HCT116 (cell line): ENCODE data around the gene GNA12. TPM values are rescaled to one million over a fixed set of nuclear protein-coding genes. Genes with fewer than 3 reads are reported as not detected.
"Not testable (repeated sequence)": the region's sequence is repeated elsewhere in the genome, so short reads cannot be mapped to it uniquely, and the experiment has no call there.

ENCODE experiments used
- ATAC-seq: fragments of 200-7000 bp; cut with Tn5 transposase; 2 replicates; pipeline ENCODE4 v1.9.1; 2020; ENCODE audit warnings: mild to moderate bottlenecking, moderate library complexity
- BruUV-seq: library from RNA; stranded (reverse); fragments of 400-500 nt; replicated peaks from 2 replicates; lab custom pipeline; 2021; lab: Mats Ljungman, UMichigan
- CTCF ChIA-PET: fragments of 300-600 bp; sonication (Branson Sonifier 250); formaldehyde crosslinking; loops from one replicate; lab custom pipeline; 2021; ENCODE audit warnings: antibody characterized with exemption; lab: Charles Lee
- POLR2A ChIA-PET: fragments of 300-600, 350-600 bp; sonication (Branson Sonifier 250); formaldehyde crosslinking; loops from one replicate; lab custom pipeline; 2021; ENCODE audit warnings: antibody characterized with exemption; lab: Charles Lee
- RAD21 ChIA-PET, 2 experiments: fragments of 300-600 bp; sonication (Branson Sonifier 250); formaldehyde crosslinking; loops; one replicate each; lab custom pipeline; 2023; ENCODE audit warnings: low total read pairs in 2 of 2; ENCODE audit not compliant: uncharacterized antibody in 2 of 2, unreplicated experiment in 2 of 2, low non-redundant PET in 1 of 2; lab: Charles Lee
- DNase-seq: peaks from one replicate; pipeline ENCODE4 v3.0.0-alpha.2; 2010; ENCODE audit warnings: low read depth, low spot score
- H2AFZ ChIP-seq: fragments of 200-600 bp; shearing (Covaris generic), sonication (generic); 2 replicates; pipeline ENCODE4 v1.6.1; 2017; ENCODE audit warnings: low read depth, mixed run types, mixed read lengths, antibody characterized with exemption, low read length; ENCODE audit not compliant: poor library complexity, severe bottlenecking
- H3K27ac ChIP-seq: 2 replicates; pipeline ENCODE4 v1.5.1; 2012; ENCODE audit warnings: low read depth, low read length
- H3K27me3 ChIP-seq: fragments of 200-600 bp; sonication (generic); 2 replicates; pipeline ENCODE4 v1.6.1; 2016; ENCODE audit warnings: mixed run types, low read length, mixed read lengths; ENCODE audit not compliant: insufficient read depth
- H3K36me3 ChIP-seq, 2 experiments: fragments of 200-500 bp in 1 of 2; fragments of 200-600 bp in 1 of 2; sonication (Bioruptor generic) in 1 of 2; sonication (generic) in 1 of 2; 2 replicates each; pipeline versions ENCODE4 v1.5.1 to v1.6.1; 2014 to 2016; ENCODE audit warnings: low read length in 2 of 2, inconsistent platforms in 1 of 2, mixed read lengths in 1 of 2, mixed run types in 1 of 2; ENCODE audit not compliant: insufficient read depth in 2 of 2, control insufficient read depth in 1 of 2
- H3K4me1 ChIP-seq, 2 experiments: fragments of 200-600 bp in 1 of 2; sonication (generic) in 1 of 2; 2 replicates each; pipeline versions ENCODE4 v1.5.1 to v1.6.1; 2012 to 2017; ENCODE audit warnings: low read length in 2 of 2, inconsistent platforms in 1 of 2, mild to moderate bottlenecking in 1 of 2, mixed read lengths in 1 of 2, mixed run types in 1 of 2, moderate library complexity in 1 of 2; ENCODE audit not compliant: insufficient read depth in 2 of 2, control insufficient read depth in 1 of 2
- H3K4me2 ChIP-seq: fragments of 200-600 bp; sonication (generic); 2 replicates; pipeline ENCODE4 v1.6.1; 2017; ENCODE audit warnings: mixed run types, low read length, mixed read lengths
- H3K4me3 ChIP-seq, 2 experiments: fragments of 200-600 bp in 1 of 2; sonication (generic) in 1 of 2; replicated peaks in 1 of 2; 2 replicates each; pipeline ENCODE4 v1.5.1; 2011 to 2016; ENCODE audit warnings: low read length in 2 of 2, control low read depth in 1 of 2, low read depth in 1 of 2, mild to moderate bottlenecking in 1 of 2, mixed read lengths in 1 of 2, mixed run types in 1 of 2
- H3K79me2 ChIP-seq: fragments of 200-600 bp; sonication (generic); 2 replicates; pipeline ENCODE4 v1.6.1; 2017; ENCODE audit warnings: mild to moderate bottlenecking, mixed run types, low read length, moderate library complexity, mixed read lengths; ENCODE audit not compliant: insufficient read depth
- H3K9ac ChIP-seq: fragments of 200-600 bp; sonication (generic); 2 replicates; pipeline ENCODE4 v1.6.1; 2016; ENCODE audit warnings: low read length, mixed read lengths
- H3K9me2 ChIP-seq: fragments of 200-600 bp; sonication (generic), shearing (Covaris generic); 2 replicates; pipeline ENCODE4 v1.6.1; 2017; ENCODE audit warnings: mixed run types, mild to moderate bottlenecking, moderate library complexity; ENCODE audit not compliant: insufficient read depth
- H3K9me3 ChIP-seq, 2 experiments: fragments of 200-500 bp in 1 of 2; fragments of 200-600 bp in 1 of 2; sonication (Bioruptor generic) in 1 of 2; sonication (generic) in 1 of 2; 2 replicates each; pipeline ENCODE4 v1.6.1; 2014 to 2017; ENCODE audit warnings: low read length in 2 of 2, mixed read lengths in 2 of 2, inconsistent platforms in 1 of 2, low read depth in 1 of 2, mild to moderate bottlenecking in 1 of 2, mixed run types in 1 of 2, moderate library complexity in 1 of 2; ENCODE audit not compliant: control insufficient read depth in 1 of 2, insufficient read depth in 1 of 2
- H4K20me1 ChIP-seq: fragments of 200-600 bp; sonication (generic), shearing (Covaris generic); 2 replicates; pipeline ENCODE4 v1.6.1; 2017; ENCODE audit warnings: mixed run types, mild to moderate bottlenecking, moderate library complexity; ENCODE audit not compliant: insufficient read depth
- CEBPB ChIP-seq: IDR thresholded peaks from 2 replicates; pipeline ENCODE4 v1.6.1; 2012; ENCODE audit warnings: low read depth
- EGR1 ChIP-seq: IDR thresholded peaks from 2 replicates; pipeline ENCODE4 v1.6.1; 2012; ENCODE audit warnings: low read depth
- ELF1 ChIP-seq: IDR thresholded peaks from 2 replicates; pipeline ENCODE4 v1.6.1; 2012; ENCODE audit warnings: low read depth, borderline replicate concordance
- EZH2phosphoT487 ChIP-seq: fragments of 200-600 bp; IDR thresholded peaks from 2 replicates; pipeline ENCODE4 v1.6.1; 2018; ENCODE audit warnings: antibody characterized with exemption, borderline replicate concordance
- JUND ChIP-seq: IDR thresholded peaks from 2 replicates; pipeline ENCODE4 v1.6.1; 2012
- POLR2AphosphoS5 ChIP-seq: IDR thresholded peaks from 2 replicates; pipeline ENCODE4 v1.6.1; 2011; ENCODE audit warnings: mild to moderate bottlenecking, low read depth, low read length, moderate library complexity
- SP1 ChIP-seq: IDR thresholded peaks from 2 replicates; pipeline ENCODE4 v1.6.1; 2012; ENCODE audit warnings: low read depth
- TCF7L2 ChIP-seq: IDR thresholded peaks from 2 replicates; pipeline ENCODE4 v1.7.0; 2011; ENCODE audit warnings: borderline replicate concordance, inconsistent platforms; ENCODE audit not compliant: insufficient read depth, insufficient read length; ENCODE audit errors: extremely low read depth
- YY1 ChIP-seq: IDR thresholded peaks from 2 replicates; pipeline ENCODE4 v1.6.1; 2011; ENCODE audit warnings: low read length, low read depth, moderate library complexity, mild to moderate bottlenecking; ENCODE audit not compliant: insufficient replicate concordance; ENCODE audit errors: extremely low read depth
- ZNF274 ChIP-seq: fragments of 200-500 bp; sonication (Bioruptor generic); IDR thresholded peaks from 2 replicates; pipeline ENCODE4 v1.6.1; 2014; ENCODE audit warnings: mild to moderate bottlenecking, low read depth, low read length, inconsistent platforms
- intact Hi-C: fragments of 100-400 bp; cut with micrococcal nuclease; formaldehyde crosslinking; loops from 2 replicates; pipeline ENCODE4 v1.10.0; 2022
- total RNA-seq: library from RNA; stranded (reverse); gene quantifications from one replicate; pipeline ENCODE4 v1.2.1, GENCODE V29; 2021; ENCODE audit not compliant: unreplicated experiment
- TF ChIP-seq, protein P1 (sequence below): IDR thresholded peaks from 2 replicates; pipeline ENCODE4 v1.6.1; 2012
- TF ChIP-seq, protein P2 (sequence below), 3 experiments: fragments of 200-600 bp in 1 of 3; sonication (generic) in 1 of 3; IDR thresholded peaks in 2 of 3; conservative IDR thresholded peaks in 1 of 3; 2 replicates each; pipeline ENCODE4 v1.5.1; 2012 to 2017; ENCODE audit warnings: low read depth in 2 of 3, low read length in 2 of 3, antibody characterized with exemption in 1 of 3, borderline replicate concordance in 1 of 3, control low read depth in 1 of 3, mild to moderate bottlenecking in 1 of 3, mixed read lengths in 1 of 3, mixed run types in 1 of 3, moderate library complexity in 1 of 3; ENCODE audit not compliant: insufficient read depth in 1 of 3
- TF ChIP-seq, protein P3 (sequence below): IDR thresholded peaks from 2 replicates; pipeline ENCODE4 v1.6.1; 2011; ENCODE audit warnings: mild to moderate bottlenecking, low read length, moderate library complexity; ENCODE audit not compliant: insufficient replicate concordance; ENCODE audit errors: extremely low read depth

Gene GNA12
- total RNA-seq, 1 experiment from 2014 or later, result 32.6 TPM

DNA sequence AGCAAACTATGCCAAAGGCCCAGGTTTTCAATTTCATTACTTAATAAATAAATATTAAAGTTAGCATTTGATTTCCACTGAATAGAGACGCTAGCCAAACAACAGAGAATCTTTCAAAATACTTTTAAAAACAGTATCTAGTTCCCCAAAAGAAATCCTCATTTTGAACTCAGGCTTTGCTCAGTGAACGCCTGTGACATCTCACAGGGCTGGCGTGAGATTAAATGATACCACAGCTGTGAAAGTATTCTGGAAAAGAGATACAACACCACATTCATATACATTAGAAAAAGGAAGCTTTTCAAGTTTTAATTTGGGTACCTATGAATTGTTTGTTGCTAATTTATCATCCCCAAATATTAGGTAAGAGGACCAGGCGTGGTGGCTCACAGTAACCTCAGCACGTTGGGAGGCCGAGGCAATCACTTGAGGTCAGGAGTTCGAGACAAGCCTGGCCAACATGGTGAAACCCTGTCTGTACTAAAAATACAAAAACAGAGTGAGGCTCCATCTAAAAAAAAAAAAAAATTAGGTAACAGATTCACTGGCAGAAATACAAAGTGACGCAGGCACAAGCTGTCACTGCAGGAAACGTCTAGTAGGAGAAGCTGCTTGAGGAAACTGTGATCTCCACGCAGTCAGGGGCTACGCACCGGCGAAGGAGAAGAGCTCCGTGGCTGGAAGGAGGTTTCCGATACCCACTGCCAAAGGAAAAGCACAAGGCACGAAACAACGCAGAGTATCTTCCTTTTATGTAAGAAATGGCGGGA, 106.2 kb downstream of the GNA12 start:
- H3K4me1 ChIP-seq, result peaks cover 0 to 10% of the 10 kb centered on the region in 2 experiments; a peak in 1 of 4 replicates

DNA sequence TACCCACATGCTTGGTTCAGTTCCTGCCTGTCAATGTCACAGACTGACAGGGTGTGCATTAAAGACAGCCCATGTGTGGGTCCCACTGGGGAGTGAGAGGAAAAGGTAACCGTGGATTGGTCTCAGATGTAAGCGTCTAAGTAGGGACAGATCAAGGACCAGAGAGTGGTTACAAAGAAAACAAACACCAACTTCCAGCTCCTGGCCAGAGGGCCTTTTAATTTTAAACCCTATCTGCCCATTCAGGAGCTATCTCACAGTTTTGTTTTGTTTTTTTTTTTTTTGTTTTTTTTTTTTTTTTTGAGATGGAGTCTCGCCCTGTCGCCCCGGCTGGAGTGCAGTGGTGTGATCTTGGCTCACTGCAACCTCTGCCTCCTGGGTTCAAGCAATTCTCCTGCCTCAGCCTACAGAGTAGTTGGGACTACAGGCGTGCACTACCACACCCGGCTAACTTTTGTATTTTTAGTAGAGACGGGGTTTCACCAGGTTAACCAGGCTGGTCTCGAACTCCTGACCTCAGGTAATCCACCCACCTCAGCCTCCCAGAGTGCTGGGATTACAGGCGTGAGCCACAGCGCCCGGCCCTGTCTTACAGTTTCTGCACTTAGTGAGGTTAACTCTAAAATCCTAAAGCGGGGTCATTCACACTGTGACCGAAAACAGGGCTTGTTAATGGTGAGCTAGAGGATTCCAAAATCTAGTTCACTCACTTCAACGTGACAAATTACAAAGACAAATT, 106.9 kb downstream of the GNA12 start:
- H3K9me2 ChIP-seq, CTCF ChIA-PET, H3K27me3 ChIP-seq, H3K79me2 ChIP-seq, H4K20me1 ChIP-seq, ATAC-seq, H3K36me3 ChIP-seq, H3K4me3 ChIP-seq, BruUV-seq, H3K4me2 ChIP-seq, H2AFZ ChIP-seq, RAD21 ChIA-PET, DNase-seq, H3K27ac ChIP-seq, POLR2A ChIA-PET, H3K9me3 ChIP-seq, intact Hi-C loops, H3K9ac ChIP-seq: not testable (repeated sequence)
- peaks cover 0 to 11% of the 10 kb centered on the region in 2 experiments; a peak in 1 of 4 replicates for H3K4me1 ChIP-seq

More for the DNA sequence above, 106.2 kb downstream of the GNA12 start:
- Histone ChIP-seq H3K36me3 (no peaks in the 10 kb centered on the region), H3K27me3 (no peaks in the 10 kb centered on the region), H3K9me3 (no peaks in the 10 kb centered on the region), H3K4me3 (no peak overlapping the region), H2AFZ (no peak overlapping the region), H3K27ac (no peak overlapping the region), H3K79me2 (peaks cover 5% of the 10 kb centered on the region; the same call in 1 of the 2 replicates), H4K20me1 (no peaks in the 10 kb centered on the region), H3K9me2 (no peaks in the 10 kb centered on the region), H3K9ac (no peak overlapping the region), H3K4me2 (no peak overlapping the region)
- CTCF ChIA-PET, result no interaction called here
- TF ChIP-seq, protein P1, sequence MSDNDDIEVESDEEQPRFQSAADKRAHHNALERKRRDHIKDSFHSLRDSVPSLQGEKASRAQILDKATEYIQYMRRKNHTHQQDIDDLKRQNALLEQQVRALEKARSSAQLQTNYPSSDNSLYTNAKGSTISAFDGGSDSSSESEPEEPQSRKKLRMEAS, result no peak
- no peak for TF ChIP-seq YY1
- no peak for TF ChIP-seq POLR2AphosphoS5
- TF ChIP-seq JUND, result no peak
- TF ChIP-seq SP1, result no peak
- TF ChIP-seq, protein P2, sequence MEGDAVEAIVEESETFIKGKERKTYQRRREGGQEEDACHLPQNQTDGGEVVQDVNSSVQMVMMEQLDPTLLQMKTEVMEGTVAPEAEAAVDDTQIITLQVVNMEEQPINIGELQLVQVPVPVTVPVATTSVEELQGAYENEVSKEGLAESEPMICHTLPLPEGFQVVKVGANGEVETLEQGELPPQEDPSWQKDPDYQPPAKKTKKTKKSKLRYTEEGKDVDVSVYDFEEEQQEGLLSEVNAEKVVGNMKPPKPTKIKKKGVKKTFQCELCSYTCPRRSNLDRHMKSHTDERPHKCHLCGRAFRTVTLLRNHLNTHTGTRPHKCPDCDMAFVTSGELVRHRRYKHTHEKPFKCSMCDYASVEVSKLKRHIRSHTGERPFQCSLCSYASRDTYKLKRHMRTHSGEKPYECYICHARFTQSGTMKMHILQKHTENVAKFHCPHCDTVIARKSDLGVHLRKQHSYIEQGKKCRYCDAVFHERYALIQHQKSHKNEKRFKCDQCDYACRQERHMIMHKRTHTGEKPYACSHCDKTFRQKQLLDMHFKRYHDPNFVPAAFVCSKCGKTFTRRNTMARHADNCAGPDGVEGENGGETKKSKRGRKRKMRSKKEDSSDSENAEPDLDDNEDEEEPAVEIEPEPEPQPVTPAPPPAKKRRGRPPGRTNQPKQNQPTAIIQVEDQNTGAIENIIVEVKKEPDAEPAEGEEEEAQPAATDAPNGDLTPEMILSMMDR (IDR thresholded peaks at IDR 0.05 in 2 of 3, conservative IDR thresholded peaks at IDR 0.05 in 1 of 3; ENCODE audit: borderline replicate concordance in 1 of 3, insufficient read depth in 1 of 3, low read depth in 2 of 3, low read length in 2 of 3), result no peak
- no peak for TF ChIP-seq ZNF274
- TF ChIP-seq CEBPB, result no peak
- TF ChIP-seq EGR1, result no peak
- TF ChIP-seq ELF1, result no peak
- TF ChIP-seq, protein P3, sequence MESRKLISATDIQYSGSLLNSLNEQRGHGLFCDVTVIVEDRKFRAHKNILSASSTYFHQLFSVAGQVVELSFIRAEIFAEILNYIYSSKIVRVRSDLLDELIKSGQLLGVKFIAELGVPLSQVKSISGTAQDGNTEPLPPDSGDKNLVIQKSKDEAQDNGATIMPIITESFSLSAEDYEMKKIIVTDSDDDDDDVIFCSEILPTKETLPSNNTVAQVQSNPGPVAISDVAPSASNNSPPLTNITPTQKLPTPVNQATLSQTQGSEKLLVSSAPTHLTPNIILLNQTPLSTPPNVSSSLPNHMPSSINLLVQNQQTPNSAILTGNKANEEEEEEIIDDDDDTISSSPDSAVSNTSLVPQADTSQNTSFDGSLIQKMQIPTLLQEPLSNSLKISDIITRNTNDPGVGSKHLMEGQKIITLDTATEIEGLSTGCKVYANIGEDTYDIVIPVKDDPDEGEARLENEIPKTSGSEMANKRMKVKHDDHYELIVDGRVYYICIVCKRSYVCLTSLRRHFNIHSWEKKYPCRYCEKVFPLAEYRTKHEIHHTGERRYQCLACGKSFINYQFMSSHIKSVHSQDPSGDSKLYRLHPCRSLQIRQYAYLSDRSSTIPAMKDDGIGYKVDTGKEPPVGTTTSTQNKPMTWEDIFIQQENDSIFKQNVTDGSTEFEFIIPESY, result no peak
- TF ChIP-seq TCF7L2, result no peak
- no peak for TF ChIP-seq EZH2phosphoT487
- POLR2A ChIA-PET, result no interaction called here
- no TSS peak for BruUV-seq
- RAD21 ChIA-PET, result no interaction called here
- DNase-seq (no peak), ATAC-seq (no peak)
- intact Hi-C loops, result no loop called here
